CD4-positive, alpha-beta T cell treated with Interleukin-4 for 1 hour (primary cell): ENCODE measurements around the gene HEPN1.

Source experiments
- DNase-seq, 2 donors: peaks; one replicate each; pipeline ENCODE4 v3.0.0-alpha.2; 2020 to 2022

HEPN1 gene

DNA sequence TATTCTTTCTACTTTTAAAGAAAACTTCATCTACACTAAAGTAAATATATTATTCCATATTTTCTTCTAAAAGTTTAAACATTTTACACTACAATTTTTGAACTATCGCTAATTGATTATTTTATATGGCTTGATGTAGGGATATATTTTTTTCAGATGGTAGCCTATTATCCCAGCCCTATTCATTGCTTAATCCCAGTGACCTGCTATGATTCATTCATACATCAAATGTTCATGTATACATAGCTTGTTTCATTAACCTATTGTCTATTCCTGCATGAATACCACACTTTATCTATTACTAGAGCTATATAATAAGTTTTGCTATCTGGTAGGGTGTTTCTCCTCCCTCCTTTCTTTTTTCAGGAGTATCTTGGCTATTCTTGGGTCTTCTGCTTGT lies 16.4 kb upstream of the HEPN1 start:
- DNase-seq = no peak

- DNase-seq = no peak
Observed at GRCh38 chr11:124915541-124916369, 3.3 kb upstream of the HEPN1 start.

GRCh38 chr11:124916370-124916710 lies 2.7 kb upstream of the HEPN1 start:
- no peak for DNase-seq

DNA sequence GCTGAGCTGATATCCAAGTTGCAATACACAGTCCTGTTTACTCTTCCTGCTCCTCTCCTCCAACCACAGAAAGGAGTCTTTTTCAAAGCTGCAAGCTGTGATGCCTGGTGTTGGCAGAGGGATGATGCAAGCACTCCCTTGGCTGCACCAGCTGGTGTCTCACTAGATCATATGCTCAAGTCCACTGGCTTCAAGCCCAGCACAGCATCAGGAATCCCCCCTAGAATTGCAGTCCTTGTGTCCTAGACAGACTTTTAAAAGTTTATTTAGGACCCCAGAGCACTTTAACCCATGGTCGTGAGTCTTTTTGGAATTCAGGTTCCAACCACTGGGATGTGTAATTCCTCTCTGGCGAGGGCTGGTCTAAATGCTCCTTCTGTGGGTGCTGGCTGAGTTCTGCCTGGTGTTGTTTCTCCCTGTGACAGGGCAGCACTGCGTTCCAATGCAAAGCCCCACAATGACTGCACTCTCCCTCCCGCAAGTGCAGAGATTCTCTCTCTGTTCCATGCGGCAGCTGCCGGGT lies 1.9 kb upstream of the HEPN1 start:
- no peak for DNase-seq

DNA sequence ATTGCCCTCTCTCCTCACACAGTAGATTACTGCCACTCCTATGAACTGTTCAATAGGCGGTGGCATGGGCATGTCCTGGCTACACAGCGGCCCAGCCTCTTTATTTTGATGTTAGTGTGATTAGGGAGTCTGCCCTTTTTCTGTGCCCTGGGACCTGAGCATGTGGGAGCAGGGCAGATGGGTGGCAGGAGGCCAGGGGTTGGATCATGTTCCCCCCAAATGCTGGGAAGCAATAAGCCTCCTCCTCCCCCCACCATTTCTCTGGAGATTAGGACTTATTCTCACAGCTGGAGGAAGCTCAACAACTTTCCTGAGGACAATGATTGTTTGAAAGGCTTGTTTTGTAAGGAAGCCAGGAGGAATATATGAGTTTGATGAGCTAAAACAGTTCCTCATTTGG lies 848 bp downstream of the HEPN1 start:
- DNase-seq = no peak

DNA sequence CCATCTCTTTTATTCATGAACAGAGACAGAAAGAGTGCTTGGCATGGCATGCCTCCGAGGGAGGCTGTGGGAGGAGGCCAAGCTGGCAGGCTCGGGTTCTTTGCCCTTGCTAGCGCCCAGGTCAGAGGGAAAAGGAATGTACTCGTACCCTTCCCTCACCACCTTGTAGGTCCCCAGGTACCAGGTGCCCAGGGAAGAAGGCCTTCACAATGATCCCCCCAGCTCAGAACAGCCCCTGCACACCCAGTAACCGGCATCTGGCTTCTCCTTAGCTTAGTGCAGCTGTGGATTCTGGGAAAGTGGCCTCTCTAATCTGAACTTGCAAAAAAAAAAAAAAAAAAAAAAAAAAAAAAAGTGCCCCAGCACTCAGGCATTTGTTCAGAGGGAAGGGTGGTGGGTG lies 1.3 kb downstream of the HEPN1 start:
- DNase-seq = no peak

DNA sequence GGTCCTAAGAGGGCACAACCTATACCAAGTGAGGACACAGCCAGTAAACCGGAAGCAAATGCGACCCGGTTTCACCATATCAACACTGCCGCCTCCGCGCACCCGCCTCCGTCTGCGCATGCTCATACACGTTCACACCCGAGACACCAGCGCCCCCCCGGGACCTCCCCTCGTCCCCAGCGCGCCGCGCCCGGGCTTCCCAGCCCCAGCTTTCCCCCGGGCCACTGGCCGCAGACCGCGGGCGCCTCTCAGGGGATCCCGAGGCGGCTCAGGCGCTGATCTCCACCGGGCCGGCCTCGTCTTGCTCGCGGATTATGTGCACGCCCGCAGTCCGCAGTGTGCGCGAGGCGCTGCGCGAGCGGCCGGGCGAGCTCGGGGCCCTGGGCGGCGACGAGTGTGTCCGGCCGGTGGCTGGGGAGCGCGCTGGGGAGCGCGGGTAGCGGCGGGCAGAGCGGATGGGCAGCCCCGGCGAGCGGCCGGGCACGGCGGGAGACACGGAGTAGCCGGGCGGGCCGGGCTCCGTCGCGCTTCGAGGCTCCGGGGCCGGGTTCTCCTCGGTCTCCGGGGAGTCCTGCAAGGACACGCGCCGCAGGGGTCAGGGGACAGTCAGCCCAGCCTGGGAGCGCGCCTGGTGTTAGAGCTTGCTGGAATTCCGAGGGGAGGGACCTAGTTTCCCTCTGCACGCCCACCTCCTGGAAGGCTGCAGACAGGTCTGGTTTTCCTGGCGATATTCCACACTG lies 2.0 kb downstream of the HEPN1 start:
- DNase-seq = peak; percentile 84 to 86

- no peak for DNase-seq
Observed at GRCh38 chr11:124922831-124923230, 3.8 kb downstream of the HEPN1 start.

GRCh38 chr11:124923296-124923695 lies 4.2 kb downstream of the HEPN1 start:
- peak in 1 of 2 donors; percentile 13 for DNase-seq

DNA sequence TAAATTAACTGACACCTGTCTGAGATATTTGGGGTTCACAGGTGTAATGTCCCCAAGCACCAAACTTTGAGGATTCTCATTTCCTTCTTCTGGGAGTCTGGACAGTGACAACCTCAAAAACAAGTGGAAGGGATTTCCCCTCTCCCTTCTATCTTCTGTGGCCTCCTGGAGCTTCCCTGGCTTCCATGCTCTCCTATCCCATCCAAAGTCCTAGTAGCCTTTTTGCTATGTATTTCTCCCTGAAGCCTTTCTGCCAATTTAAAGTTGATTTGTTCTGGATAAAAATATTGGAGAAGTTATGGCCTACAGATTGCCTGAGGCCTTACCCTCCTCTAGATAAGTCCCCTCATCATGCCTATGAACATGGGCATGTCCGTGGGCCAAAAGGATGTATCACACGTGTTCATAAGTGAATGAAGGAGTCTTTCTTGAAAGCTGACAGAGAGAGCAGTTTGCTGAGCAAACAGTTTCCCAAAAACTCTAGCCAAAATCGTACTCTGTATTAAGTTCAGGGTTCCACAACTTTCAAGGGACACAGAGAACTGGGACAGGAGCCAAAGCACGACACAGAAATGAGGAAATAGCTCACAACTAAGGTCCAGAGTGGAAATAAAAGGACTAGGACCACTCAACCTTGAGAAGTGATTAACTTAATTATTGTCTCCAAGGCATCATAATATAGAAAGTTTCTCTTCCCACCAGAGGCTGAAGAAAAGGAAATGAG lies 10.1 kb downstream of the HEPN1 start:
- DNase-seq = no peak

- DNase-seq = no peak
Observed at GRCh38 chr11:124930799-124931198, 11.7 kb downstream of the HEPN1 start.

DNA sequence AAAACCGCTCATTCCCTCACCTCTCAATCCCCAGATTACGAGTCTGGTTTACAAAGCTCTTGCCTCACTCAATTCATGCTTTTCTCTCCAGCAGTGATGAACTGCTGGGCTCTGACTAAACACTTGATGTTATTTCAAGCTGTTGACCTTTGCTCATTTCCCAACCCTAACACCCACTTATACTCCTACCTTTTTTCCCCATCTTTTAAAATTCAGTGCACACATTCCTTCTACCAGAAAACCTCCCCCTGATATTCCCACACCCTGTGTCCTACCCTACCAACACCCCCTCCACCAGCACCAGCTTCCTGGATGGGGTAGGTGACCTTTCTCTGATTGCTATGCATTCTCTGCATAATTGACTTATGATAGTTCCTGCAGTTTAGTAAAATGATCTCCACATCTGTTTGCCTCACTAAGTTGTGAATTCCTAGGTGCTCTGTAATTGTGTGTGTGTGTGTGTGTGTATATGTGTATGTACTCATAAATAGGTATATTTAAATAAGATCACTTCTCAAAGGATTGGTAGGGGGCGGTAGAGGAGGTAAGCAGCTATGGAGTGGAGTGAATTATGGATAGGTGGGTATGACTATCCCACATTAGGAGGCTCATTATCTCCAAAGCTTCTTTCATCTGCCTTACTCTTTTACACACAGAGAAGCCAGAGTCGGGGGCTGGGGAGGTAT lies 16.0 kb downstream of the HEPN1 start:
- DNase-seq = no peak

GRCh38 chr11:124935548-124936514 lies 16.8 kb downstream of the HEPN1 start, which contains the start of gene HEPACAM:
TSS of gene HEPACAM (minus strand) at chr11:124936047. CDS start at chr11:124936006, 41 bp downstream.
- DNase-seq = no peak

- no peak for DNase-seq
Observed at GRCh38 chr11:124937336-124937935, 18.4 kb downstream of the HEPN1 start.

DNA sequence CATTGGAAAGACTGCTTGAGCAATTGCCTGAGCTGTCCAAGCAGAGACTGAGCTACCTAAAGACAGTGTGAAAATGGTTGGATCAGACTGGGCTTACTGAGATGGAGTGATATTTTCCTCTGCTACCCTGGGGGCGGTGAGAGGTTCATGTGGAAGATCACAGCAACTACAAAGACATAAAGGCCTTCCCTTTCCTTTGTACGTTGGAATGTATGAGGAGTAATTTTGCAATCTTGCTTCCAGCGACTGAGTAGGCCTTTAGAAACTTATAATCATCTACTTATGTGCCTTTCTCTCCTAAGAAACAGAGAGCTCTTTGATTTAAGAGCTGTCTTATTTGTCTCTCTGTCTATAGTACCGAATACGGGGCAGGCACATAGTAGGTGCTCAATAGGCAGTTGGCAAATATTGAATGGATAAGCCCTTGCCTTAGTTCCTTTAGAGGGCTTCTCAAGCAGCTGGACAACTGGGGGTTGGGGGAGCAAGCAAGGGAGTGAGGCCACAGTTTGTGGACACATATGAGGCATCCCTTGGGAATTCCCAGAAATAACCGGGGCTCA lies 19.2 kb downstream of the HEPN1 start:
- DNase-seq = no peak

- no peak for DNase-seq
Observed at GRCh38 chr11:124938970-124939369, 19.9 kb downstream of the HEPN1 start.

DNA sequence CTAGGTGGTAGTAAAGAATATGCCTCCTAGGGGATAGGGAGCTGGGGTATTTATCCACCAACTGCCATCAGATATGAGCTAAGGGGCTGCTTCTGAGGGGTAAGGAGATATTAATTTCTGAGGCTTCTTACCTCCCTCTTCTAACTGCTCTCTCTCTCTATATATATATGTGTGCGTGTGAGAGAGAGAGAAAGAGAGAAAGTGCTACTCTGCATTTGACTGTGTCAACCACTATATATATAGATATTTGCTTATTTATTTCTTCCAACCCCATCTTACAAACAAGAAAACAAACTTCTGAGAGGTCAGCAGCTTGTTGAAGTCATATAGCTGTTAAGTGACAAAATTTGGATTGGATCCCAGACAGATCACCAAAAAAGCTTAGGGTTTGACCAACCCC lies 22.7 kb downstream of the HEPN1 start:
- no peak for DNase-seq

- DNase-seq = no peak
Observed at GRCh38 chr11:124942466-124943253, 23.6 kb downstream of the HEPN1 start.

GRCh38 chr11:124943254-124943616 lies 24.2 kb downstream of the HEPN1 start:
- no peak for DNase-seq

DNA sequence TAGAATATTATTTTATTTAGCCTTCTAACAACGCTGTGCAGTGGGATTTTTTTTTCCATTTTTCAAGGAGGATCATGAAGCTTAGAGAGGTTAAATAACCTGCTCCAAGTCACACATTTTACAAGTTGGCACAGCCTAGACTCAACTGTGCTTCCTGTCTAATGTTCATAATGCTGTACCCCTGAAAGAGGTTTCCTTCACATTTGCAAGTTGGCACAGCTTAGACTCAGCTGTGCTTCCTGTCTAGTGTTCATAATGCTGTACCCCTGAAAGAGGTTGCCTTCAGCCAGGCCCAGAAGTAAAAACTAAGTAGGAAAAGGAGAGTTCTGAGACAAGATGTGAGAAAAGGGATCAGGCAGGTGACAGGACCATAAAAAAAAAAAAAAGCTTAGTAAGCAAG lies 24.7 kb downstream of the HEPN1 start:
- DNase-seq = no peak
